WTC11 (cell line): ENCODE measurements around the gene RANBP9.

Source experiments
- FOXJ3 ChIP-seq: sonication (generic); formaldehyde crosslinking; IDR thresholded peaks from 2 replicates; pipeline ENCODE4 v1.9.0; 2021; ENCODE audit warnings: missing genetic modification reagents, mild to moderate bottlenecking, borderline replicate concordance
- TEAD1 ChIP-seq: sonication (generic); formaldehyde crosslinking; IDR thresholded peaks from 2 replicates; pipeline ENCODE4 v1.8.0; 2022; ENCODE audit warnings: mild to moderate bottlenecking, missing genetic modification reagents
- TP53 ChIP-seq: sonication (generic); formaldehyde crosslinking; IDR thresholded peaks from 2 replicates; pipeline ENCODE4 v1.8.1; 2023; ENCODE audit warnings: mild to moderate bottlenecking, missing genetic modification reagents
- ZNF121 ChIP-seq: sonication (generic); formaldehyde crosslinking; IDR thresholded peaks from 2 replicates; pipeline ENCODE4 v1.8.0; 2023; ENCODE audit warnings: missing genetic modification reagents
- ZNF232 ChIP-seq: sonication (generic); formaldehyde crosslinking; IDR thresholded peaks from 2 replicates; pipeline ENCODE4 v1.8.0; 2022; ENCODE audit warnings: mild to moderate bottlenecking, missing genetic modification reagents
- TF ChIP-seq, protein P1 (sequence below): fragments of 200-600 bp; IDR thresholded peaks from 2 replicates; pipeline ENCODE4 v1.8.0; 2022; ENCODE audit warnings: antibody characterized with exemption
- TF ChIP-seq, protein P2 (sequence below): sonication (generic); formaldehyde crosslinking; IDR thresholded peaks from 2 replicates; pipeline ENCODE4 v1.8.0; 2022; ENCODE audit warnings: mild to moderate bottlenecking, missing genetic modification reagents
- TF ChIP-seq, protein P3 (sequence below): sonication (generic); formaldehyde crosslinking; IDR thresholded peaks from 2 replicates; pipeline ENCODE4 v1.8.1; 2022; ENCODE audit warnings: mild to moderate bottlenecking, moderate library complexity, missing genetic modification reagents
- TF ChIP-seq, protein P4 (sequence below): sonication (generic); formaldehyde crosslinking; IDR thresholded peaks from 2 replicates; pipeline ENCODE4 v1.8.0; 2022; ENCODE audit warnings: missing genetic modification reagents
- TF ChIP-seq, protein P5 (sequence below): sonication (generic); formaldehyde crosslinking; conservative IDR thresholded peaks from 2 replicates; pipeline ENCODE4 v1.8.1; 2022; ENCODE audit warnings: mild to moderate bottlenecking, missing genetic modification reagents
- TF ChIP-seq, protein P6 (sequence below): fragments of 250-450 bp; sonication (Bioruptor Pico); IDR thresholded peaks from 2 replicates; pipeline ENCODE4 v2.1.2; 2022; ENCODE audit warnings: mild to moderate bottlenecking, moderate library complexity
- TF ChIP-seq, protein P7 (sequence below): sonication (generic); formaldehyde crosslinking; IDR thresholded peaks from 2 replicates; pipeline ENCODE4 v1.8.0; 2023; ENCODE audit warnings: mild to moderate bottlenecking, missing genetic modification reagents

DNA sequence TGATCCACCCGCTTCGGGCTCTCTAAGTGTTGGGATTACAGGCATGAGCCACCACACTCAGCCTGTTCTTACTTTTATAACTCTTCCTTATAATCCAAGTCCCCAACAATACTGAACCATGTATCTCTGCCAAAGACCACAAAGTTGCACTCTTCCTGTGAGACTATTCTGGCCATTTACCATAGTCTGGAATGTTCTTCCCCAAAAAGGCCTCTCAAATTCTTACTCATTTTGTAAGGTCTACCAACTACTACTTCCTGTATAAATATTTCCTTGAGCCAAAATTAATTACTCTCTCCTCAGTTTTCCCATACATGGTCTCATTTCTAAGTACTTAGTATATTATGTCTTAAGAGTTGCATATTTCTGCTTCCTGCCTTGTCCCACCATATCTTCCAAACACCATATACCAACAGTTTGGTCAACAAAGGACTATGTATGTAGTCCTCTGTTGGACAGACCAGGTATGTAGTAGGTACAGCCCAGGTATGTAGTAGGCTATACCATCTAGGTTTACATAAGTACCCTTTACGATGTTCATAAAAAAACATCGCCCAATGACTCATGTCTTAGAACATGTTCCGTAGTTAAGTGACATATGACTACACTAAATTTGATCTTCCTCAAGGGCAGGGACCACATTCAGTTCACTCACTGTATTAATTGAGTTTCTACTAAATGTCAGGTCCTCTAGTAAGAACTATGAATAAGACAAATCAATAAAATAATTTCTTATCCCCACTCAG, 22.0 kb downstream of the RANBP9 start:
- TF ChIP-seq, protein P1, sequence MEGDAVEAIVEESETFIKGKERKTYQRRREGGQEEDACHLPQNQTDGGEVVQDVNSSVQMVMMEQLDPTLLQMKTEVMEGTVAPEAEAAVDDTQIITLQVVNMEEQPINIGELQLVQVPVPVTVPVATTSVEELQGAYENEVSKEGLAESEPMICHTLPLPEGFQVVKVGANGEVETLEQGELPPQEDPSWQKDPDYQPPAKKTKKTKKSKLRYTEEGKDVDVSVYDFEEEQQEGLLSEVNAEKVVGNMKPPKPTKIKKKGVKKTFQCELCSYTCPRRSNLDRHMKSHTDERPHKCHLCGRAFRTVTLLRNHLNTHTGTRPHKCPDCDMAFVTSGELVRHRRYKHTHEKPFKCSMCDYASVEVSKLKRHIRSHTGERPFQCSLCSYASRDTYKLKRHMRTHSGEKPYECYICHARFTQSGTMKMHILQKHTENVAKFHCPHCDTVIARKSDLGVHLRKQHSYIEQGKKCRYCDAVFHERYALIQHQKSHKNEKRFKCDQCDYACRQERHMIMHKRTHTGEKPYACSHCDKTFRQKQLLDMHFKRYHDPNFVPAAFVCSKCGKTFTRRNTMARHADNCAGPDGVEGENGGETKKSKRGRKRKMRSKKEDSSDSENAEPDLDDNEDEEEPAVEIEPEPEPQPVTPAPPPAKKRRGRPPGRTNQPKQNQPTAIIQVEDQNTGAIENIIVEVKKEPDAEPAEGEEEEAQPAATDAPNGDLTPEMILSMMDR, result no peak
- TF ChIP-seq FOXJ3 (no peak), TEAD1 (CRISPR knock-in tag) (no peak), ZNF232 (CRISPR knock-in tag) (no peak), ZNF121 (no peak), TP53 (CRISPR knock-in tag) (no peak)
- TF ChIP-seq, protein P2, sequence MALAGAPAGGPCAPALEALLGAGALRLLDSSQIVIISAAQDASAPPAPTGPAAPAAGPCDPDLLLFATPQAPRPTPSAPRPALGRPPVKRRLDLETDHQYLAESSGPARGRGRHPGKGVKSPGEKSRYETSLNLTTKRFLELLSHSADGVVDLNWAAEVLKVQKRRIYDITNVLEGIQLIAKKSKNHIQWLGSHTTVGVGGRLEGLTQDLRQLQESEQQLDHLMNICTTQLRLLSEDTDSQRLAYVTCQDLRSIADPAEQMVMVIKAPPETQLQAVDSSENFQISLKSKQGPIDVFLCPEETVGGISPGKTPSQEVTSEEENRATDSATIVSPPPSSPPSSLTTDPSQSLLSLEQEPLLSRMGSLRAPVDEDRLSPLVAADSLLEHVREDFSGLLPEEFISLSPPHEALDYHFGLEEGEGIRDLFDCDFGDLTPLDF (CRISPR knock-in tag), result no peak
- TF ChIP-seq, protein P3, sequence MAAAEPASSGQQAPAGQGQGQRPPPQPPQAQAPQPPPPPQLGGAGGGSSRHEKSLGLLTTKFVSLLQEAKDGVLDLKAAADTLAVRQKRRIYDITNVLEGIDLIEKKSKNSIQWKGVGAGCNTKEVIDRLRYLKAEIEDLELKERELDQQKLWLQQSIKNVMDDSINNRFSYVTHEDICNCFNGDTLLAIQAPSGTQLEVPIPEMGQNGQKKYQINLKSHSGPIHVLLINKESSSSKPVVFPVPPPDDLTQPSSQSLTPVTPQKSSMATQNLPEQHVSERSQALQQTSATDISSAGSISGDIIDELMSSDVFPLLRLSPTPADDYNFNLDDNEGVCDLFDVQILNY (CRISPR knock-in tag), result no peak
- TF ChIP-seq, protein P4, sequence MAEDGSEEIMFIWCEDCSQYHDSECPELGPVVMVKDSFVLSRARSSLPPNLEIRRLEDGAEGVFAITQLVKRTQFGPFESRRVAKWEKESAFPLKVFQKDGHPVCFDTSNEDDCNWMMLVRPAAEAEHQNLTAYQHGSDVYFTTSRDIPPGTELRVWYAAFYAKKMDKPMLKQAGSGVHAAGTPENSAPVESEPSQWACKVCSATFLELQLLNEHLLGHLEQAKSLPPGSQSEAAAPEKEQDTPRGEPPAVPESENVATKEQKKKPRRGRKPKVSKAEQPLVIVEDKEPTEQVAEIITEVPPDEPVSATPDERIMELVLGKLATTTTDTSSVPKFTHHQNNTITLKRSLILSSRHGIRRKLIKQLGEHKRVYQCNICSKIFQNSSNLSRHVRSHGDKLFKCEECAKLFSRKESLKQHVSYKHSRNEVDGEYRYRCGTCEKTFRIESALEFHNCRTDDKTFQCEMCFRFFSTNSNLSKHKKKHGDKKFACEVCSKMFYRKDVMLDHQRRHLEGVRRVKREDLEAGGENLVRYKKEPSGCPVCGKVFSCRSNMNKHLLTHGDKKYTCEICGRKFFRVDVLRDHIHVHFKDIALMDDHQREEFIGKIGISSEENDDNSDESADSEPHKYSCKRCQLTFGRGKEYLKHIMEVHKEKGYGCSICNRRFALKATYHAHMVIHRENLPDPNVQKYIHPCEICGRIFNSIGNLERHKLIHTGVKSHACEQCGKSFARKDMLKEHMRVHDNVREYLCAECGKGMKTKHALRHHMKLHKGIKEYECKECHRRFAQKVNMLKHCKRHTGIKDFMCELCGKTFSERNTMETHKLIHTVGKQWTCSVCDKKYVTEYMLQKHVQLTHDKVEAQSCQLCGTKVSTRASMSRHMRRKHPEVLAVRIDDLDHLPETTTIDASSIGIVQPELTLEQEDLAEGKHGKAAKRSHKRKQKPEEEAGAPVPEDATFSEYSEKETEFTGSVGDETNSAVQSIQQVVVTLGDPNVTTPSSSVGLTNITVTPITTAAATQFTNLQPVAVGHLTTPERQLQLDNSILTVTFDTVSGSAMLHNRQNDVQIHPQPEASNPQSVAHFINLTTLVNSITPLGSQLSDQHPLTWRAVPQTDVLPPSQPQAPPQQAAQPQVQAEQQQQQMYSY (CRISPR knock-in tag), result no peak
- TF ChIP-seq, protein P5, sequence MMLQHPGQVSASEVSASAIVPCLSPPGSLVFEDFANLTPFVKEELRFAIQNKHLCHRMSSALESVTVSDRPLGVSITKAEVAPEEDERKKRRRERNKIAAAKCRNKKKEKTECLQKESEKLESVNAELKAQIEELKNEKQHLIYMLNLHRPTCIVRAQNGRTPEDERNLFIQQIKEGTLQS (CRISPR knock-in tag), result no peak
- TF ChIP-seq, protein P6, sequence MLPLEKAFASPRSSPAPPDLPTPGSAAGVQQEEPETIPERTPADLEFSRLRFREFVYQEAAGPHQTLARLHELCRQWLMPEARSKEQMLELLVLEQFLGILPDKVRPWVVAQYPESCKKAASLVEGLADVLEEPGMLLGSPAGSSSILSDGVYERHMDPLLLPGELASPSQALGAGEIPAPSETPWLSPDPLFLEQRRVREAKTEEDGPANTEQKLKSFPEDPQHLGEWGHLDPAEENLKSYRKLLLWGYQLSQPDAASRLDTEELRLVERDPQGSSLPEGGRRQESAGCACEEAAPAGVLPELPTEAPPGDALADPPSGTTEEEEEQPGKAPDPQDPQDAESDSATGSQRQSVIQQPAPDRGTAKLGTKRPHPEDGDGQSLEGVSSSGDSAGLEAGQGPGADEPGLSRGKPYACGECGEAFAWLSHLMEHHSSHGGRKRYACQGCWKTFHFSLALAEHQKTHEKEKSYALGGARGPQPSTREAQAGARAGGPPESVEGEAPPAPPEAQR (CRISPR knock-in tag), result no peak
- TF ChIP-seq, protein P7, sequence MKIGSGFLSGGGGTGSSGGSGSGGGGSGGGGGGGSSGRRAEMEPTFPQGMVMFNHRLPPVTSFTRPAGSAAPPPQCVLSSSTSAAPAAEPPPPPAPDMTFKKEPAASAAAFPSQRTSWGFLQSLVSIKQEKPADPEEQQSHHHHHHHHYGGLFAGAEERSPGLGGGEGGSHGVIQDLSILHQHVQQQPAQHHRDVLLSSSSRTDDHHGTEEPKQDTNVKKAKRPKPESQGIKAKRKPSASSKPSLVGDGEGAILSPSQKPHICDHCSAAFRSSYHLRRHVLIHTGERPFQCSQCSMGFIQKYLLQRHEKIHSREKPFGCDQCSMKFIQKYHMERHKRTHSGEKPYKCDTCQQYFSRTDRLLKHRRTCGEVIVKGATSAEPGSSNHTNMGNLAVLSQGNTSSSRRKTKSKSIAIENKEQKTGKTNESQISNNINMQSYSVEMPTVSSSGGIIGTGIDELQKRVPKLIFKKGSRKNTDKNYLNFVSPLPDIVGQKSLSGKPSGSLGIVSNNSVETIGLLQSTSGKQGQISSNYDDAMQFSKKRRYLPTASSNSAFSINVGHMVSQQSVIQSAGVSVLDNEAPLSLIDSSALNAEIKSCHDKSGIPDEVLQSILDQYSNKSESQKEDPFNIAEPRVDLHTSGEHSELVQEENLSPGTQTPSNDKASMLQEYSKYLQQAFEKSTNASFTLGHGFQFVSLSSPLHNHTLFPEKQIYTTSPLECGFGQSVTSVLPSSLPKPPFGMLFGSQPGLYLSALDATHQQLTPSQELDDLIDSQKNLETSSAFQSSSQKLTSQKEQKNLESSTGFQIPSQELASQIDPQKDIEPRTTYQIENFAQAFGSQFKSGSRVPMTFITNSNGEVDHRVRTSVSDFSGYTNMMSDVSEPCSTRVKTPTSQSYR (CRISPR knock-in tag), result no peak
